Measurements from ENCODE around the gene CHST3. TPM values are rescaled to one million over a fixed set of nuclear protein-coding genes. Genes with fewer than 3 reads are reported as not detected.
A peak's percentile ranks its signal among the peaks of the same experiment; 100 is the strongest.
"Not testable (repeated sequence)": the region's sequence is repeated elsewhere in the genome, so short reads cannot be mapped to it uniquely, and the experiment has no call there.

Gene CHST3
- total RNA-seq, 1 experiment from 2014 or later: 57.0 TPM

- DNase-seq (ENCODE audit: low spot score): no peak
These were observed 13.5 kb upstream of the CHST3 start for GRCh38 chr10:71950683-71951082.

- DNase-seq (ENCODE audit: low spot score): no peak
These were observed 11.4 kb upstream of the CHST3 start for GRCh38 chr10:71952745-71953144.

DNA sequence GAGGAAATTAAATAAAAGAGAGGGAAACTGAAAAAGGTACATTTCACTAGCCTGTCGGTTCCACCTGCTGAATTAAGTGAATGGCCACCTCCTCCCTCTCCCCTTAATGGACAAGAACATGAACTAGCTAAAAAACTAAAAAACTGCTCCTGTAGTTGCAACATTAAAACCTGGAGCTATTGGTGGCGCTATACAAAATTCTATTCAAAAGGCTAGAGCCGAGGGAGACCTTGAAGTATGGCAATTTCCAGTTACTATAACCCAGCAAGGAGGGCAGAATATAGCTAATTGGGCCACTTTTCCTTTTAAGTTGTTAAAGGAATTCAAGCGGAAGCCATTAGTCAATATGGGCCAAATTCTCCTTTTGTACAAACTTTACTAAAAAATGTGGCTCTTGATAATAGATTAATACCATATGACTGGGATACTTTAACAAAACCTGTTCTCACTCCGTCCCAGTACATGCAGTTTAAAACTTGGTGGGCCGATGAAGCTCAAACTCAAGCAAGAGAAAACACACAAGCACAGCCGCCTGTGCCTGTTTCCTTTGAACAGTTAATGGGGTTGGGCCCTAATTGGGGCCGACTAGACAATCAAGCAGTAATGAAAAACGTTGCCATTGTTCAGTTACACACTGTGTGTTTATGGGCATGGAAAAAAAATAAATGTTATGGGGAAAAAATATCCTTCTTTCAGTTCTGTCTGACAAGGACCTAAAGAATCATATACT, 6.5 kb upstream of the CHST3 start:
- no peak for DNase-seq (ENCODE audit: low spot score)

DNA sequence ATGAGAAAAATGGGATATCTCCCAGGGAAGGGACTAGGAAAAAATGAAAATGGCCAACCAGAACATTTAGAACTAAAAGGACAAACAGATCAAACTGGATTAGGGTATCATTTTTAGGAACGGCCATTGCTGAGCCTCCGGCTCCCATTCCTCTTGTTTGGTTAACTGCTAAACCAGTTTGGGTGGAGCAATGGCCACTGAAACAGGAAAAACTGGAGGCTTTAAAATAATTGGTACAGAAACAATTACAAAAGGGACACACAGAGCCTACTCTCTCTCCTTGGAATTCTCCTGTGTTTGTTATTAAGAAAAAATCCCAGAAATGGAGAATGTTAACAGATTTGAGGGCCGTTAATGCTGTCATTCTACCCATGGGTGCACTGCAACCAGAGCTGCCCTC, 4.7 kb upstream of the CHST3 start:
- DNase-seq (ENCODE audit: low spot score): no peak

DNA sequence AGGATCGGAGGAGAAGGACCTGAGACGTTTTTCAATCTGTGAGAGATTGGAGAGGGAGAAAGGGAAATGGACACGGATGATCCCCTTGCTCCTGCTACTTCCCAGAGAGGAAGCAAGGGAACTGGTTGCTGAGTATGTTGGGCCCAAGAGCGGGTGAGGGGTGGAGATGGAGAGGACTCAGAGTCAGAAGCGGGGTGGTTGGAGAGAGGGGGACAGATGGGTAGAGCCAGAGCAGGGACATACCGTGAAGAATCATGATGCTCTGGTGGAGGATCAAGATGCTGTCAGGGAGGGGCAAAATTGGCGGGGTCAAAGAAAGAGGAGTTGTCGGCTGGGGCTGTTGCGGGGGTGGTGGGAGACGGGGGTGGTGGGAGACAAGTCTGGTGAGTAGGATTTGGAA, 2.4 kb upstream of the CHST3 start:
- DNase-seq (ENCODE audit: low spot score): no peak

- DNase-seq (ENCODE audit: low spot score): no peak
These were observed 1.3 kb upstream of the CHST3 start for GRCh38 chr10:71962901-71963300.

- no peak for DNase-seq (ENCODE audit: low spot score)
These were observed 671 bp upstream of the CHST3 start for GRCh38 chr10:71963351-71964097.

DNA sequence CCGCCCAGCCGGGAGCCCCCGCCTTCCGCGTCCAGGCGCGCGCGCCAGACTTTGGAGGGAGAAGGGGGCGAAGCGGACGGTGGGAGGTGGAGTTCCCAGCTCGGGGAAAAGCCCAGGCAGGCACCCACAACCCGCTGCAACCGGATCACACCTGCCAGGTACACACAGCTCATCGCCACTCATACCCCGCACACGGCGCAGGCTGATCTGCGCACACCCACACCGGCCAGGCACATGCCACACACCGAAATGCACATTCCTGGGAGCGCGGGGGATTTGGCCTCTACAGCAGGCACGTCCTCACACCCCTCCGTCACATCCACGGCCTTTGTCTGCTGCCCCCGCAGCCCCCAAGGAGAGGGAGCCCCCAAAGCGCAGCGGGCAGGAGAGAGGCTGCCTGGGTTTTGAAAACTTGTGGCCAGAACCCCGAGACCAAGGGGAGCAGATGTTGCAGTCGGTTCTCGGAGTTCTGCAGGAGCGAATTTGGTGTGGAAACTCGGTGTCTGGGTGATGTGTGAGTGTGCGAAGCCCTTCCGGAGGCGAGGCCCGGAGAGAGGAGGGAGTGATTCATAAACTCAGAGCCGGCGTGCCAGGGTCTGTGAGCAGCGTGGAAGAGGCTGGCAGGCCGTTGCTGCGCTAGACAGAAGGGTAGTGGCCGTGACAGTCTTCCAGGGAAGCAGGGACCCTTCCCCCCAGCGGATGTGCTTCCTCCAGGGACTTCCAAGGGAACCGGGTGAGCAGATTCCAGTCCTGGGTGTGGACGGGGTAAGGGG, 734 bp downstream of the CHST3 start:
- peak; percentile 52 for DNase-seq (ENCODE audit: low spot score)

- DNase-seq (ENCODE audit: low spot score): peak; percentile 18
These were observed 1.4 kb downstream of the CHST3 start for GRCh38 chr10:71965623-71966022.

DNA sequence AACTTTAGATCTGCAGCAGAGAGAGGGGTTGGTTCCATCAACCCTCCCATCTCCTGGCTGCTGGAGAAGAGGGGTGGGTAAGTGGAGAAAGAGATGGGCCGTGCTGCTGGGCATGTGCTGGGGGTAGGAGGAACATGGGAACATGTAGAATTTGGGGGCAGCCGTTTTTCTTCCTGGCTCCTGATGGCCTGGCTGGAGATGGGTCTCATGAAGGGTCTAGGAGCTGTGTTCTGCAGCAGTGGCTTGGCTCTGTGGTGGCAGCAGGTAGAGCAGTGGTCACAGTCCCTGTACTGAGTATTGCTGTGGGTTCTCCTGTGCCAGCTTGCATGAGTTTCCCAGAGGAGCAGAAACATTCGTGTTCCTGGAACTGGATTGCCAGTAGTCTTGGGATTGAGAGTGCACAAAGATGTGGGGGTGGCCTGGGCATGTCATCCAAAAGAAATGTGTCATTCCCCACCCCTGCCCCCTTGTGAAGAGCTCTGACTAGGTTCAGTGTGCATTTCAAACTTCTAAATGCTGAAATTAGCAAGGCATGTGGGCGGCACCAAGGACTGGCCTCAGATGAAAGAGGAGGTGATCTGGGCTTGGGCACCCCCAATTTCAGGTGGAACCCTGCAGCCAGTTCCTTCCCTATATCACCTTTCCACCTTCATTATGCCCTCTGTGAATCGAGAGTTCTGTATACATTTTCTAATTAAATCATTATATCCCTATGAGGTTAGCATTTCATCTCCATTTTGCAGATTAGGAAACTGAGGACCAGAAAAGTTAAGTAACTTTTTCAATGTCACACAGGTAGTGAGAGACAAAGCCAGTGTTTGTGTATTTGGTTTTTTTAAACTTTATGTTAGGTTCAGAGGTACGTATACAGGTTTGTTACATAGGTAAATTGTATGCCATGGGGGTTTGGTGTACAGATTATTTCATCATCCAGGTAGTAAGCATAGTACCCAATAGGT, 2.1 kb downstream of the CHST3 start:
- DNase-seq (ENCODE audit: low spot score): peak; percentile 75

- DNase-seq (ENCODE audit: low spot score): not testable (repeated sequence)
These were observed 3.8 kb downstream of the CHST3 start for GRCh38 chr10:71967958-71968357.

GRCh38 chr10:71968553-71969474, 4.6 kb downstream of the CHST3 start:
- peak; percentile 36 for DNase-seq (ENCODE audit: low spot score)

DNA sequence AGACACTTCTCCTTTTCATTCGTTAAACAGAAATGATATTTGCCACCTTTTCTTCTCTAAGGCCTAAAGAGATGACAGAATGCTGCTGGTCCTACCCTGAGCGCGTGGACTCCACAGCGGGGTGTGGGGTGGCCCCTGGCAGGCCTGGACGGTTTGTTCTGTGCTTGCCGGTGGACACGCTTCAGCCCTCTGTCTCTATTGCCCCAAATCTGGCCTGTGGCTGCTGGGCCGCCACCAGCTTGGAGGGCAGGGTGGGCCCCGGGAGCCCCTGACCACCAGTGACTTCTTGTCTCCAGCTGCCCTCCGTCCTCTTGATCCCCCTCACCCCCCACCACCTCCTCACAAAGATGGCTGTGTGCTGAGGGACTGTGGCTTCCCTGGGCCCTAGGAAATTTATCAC, 5.7 kb downstream of the CHST3 start:
- DNase-seq (ENCODE audit: low spot score): no peak

DNA sequence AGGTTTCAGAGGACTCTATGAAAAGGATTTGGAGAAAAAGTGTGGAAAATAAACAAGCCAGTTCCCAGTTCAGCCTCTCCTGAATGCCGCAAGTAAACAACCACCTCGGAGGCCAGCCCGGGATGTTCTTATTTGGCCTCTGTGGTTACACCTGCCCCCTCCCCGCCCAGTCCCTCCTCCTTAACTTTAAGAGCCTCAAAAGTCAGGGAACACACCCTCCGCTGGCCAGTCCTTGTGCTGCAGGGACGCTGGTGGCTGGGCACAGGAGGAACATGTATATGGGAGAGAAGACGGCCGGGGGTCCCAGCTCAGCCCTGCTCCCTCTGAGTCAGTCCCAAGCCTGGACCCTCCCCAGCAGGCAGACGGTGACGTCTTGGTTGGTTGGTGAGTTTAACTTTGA, 6.1 kb downstream of the CHST3 start:
- peak; percentile 57 for DNase-seq (ENCODE audit: low spot score)

DNA sequence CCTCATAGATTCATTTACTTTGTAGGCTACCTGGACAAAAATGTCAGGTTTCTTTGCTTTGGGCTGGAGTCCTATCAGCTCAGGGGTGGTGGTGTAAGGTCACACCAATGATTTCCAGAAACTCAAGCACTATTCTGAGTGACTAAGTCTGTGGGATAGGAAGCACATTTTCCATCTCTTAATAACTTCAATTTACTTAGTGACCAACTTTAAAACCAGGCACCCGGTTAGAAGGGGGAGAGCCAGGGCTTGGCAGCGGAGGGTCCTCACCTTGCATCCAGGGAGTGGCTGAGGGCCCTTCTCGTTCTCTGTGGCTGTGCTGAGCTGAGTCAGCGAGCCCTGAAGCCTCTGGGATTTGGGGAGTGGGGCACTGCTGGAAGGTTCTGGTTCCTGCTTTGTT, 6.7 kb downstream of the CHST3 start:
- no peak for DNase-seq (ENCODE audit: low spot score)

DNA sequence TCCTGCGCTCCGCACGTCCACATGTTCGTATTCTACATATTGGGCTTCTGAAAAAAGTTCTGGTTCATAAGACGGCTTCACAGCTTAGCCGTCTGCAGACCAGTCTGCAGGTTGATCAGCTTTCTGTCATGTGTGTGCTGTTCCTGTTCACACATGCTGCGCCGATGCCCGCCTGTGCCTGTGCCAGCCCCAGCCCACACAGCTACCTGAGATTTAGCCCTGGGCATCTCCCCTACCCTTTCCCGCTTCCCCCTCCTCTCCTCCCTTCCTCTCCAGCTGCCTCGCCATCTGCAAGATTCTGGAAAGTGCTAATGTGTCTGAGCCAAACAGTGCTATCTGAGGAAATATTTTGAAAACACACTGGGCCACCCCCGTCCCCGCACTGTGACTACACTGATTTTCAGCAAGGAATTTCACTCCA, 7.1 kb downstream of the CHST3 start:
- DNase-seq (ENCODE audit: low spot score): no peak

DNA sequence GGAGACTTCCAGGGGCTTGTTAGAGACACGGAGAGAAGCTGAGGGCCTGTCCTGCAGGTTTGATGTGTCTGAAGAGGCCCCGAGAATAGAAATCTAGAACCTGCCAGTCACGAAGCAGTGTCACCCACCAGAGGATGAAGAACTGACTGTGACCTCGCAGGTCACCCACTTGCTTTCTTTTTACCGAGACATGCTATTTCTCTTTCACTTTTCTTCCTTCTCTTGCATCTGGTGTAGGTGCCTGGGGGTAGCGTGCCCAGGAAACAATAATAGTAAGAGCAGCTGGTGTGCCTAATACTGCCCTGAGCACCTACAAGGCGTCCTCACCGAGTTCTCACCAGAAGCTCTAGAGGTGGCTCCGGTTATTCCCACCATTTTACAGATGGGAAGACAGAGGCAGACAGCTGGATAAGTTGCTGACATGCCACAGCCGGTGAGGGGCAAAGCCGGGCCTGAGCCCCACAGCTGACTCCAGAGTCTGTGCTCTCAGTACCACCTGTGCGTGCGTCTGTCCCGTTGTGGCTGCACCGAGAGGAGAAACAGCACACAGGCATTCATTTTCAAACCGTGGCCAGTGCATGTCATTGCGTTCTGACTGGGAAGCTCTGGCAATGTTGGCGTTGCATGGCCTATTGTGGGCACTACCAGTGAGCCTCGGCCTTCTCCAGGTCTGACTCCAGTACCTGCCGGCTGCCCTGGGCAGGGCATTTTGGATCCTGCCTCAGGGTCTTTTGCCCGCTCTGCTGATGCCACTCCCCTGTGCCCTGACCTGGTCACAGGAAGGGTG, 7.8 kb downstream of the CHST3 start:
- DNase-seq (ENCODE audit: low spot score): no peak

- DNase-seq (ENCODE audit: low spot score): peak; percentile 35
These were observed 8.8 kb downstream of the CHST3 start for GRCh38 chr10:71972746-71973695.

Measured in A172 (cell line).